SH-SY5Y (cell line): Measurements from ENCODE around the gene CAMTA1.

Experiments
- GATA2 ChIP-seq: IDR thresholded peaks from 2 replicates; pipeline ENCODE4 v1.6.1; 2011; ENCODE audit warnings: mild to moderate bottlenecking, low read depth, low read length
- GATA3 ChIP-seq: IDR thresholded peaks from 2 replicates; pipeline ENCODE4 v1.6.1; 2011; ENCODE audit warnings: low read depth, mild to moderate bottlenecking, low read length, moderate library complexity

- no peak for TF ChIP-seq GATA3
- no peak for TF ChIP-seq GATA2
Observed at GRCh38 chr1:7348073-7348472, 562.8 kb downstream of the CAMTA1 start.
